IPS-11a (cell line): Measurements from ENCODE around the gene PABPN1L.

Source experiments
- H3K4me3 ChIP-seq: one replicate; pipeline ENCODE4 v1.5.1; 2013; ENCODE audit warnings: low read depth, low read length, control low read depth

PABPN1L gene

GRCh38 chr16:88870608-88871348, 4.3 kb upstream of the PABPN1L start:
- H3K4me3 ChIP-seq, result no peak overlapping the region

DNA sequence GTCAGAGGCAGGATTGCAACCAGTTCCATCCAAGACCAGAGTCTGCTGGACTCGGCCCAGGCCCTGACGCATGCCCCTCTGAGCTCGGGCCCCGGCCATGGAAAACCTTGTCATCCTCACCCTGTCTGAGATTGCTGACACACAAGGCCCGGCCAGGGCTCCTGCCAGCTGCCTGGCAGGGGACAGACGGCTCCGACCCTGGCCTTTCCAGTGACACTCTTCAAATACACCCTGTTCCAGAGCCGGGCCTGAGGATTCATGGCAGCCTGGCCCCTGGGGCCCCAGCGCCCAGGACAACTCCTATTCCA, 3.2 kb upstream of the PABPN1L start:
- no peak overlapping the region for H3K4me3 ChIP-seq

- no peak overlapping the region for H3K4me3 ChIP-seq
These were observed 2.7 kb upstream of the PABPN1L start for GRCh38 chr16:88868974-88869672.

DNA sequence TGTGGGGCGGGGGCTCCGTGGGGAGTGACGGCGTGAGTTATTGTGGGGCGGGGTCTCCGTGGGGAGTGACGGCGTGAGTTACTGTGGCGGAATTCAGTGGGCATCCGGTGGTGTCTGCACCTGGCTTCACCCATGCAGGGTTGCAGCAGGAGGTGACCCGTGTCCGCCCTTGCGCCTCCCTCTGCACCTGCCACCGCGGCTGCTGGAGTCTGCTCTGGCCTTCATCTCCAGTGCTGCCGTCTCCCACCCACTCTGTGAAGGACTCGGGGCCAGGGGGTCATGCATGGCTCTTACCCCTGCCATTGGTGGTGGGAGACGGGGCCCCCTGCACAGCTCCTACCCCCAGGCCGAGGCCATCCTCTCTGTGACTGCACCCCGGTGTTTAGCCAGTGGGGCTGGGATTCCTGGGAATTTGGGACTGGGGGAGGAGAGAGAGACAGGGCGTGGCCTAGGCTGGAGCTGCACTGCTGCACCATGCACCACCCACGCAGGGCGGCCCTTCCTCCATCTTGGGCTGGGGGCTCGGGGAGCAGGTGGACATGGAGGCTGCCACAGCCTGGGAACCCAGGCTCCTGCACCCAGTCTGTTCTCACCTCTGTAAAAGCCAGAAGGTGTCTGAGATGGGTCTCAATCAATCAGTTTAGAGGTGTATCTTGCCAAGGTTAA, 1.3 kb upstream of the PABPN1L start:
- no peak overlapping the region for H3K4me3 ChIP-seq

DNA sequence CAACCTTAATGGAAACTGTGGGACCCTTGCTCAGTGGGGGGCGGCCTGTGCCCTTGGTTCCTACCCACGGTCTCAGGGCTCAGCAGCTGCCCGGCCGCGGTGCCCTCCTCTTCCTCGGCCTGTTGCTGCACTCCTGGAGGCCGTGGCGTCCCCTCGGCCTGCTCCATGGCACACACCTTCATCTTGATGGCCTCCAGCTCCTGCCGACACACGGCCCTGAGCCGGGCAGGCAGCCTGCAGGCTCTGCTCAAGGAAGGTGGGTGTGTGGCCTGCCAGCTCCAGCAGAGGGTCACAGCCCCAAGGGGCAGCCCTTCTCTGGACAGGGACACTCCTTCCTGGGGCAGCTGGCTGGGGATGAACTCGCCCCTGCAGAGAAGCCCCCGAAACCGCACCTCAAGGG, 718 bp downstream of the PABPN1L start:
- H3K4me3 ChIP-seq, result no peak overlapping the region

- no peak overlapping the region for H3K4me3 ChIP-seq
These were observed 1.1 kb downstream of the PABPN1L start for GRCh38 chr16:88865310-88865709.

DNA sequence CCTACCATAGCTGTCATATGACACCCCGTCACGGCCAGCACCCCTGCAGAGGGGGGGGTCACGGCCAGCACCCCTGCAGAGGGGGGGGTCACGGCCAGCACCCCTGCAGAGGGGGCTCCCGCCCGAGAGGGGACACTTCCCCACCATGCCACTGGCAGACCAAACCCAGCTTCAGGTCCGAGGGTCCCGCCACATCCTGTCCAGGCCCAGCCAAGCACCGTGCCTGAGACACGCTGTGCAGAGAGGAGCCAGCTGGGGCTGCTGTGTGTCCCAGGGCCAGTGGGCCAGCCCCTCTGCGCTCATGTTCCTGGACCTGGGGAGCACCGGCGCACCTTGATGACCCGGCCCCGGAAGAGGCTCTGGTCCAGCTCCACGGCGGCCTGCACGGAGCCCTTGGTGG, 1.9 kb downstream of the PABPN1L start:
- H3K4me3 ChIP-seq, result no peak overlapping the region

- no peak overlapping the region for H3K4me3 ChIP-seq
These were observed 2.4 kb downstream of the PABPN1L start for GRCh38 chr16:88864099-88864498.

DNA sequence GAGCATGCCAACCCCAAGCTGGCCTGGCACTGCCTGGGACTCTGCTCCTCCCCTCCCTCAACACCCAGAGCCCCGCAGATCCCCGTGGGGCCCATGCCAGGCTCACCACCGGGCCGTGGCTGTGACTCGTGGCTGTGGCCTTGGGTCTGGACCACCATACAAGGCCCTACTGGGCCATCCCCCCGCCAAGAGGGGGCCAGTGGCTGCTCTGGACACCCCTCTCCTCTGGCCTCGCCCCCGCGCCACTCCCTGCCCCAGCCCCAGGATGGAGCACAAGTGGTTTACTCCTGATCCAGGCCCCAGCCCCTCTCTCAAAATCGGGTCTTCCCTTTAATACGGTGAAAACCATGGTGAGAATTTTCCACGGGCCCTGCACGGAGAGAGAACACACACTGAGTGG, 3.0 kb downstream of the PABPN1L start:
- no peak overlapping the region for H3K4me3 ChIP-seq

DNA sequence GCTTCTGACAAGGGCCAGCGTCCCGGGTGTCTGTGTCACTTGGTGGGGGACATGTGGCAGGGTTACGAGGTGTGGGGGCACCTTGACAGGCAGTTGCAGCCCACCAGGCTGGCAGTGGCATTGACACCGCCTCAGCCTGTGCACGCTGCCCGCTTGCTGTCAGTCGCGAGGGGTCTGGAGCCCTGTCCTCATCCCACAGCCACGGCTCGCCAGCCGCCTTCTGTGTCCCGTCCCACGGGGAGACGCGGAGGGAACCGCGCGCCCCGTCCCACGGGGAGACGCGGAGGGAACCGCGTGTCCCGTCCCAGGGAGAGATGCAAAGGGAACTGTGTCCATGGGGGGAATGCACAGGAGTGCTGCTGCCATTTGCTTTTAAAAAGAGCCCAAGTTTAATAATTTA, 3.5 kb downstream of the PABPN1L start:
- no peak overlapping the region for H3K4me3 ChIP-seq

DNA sequence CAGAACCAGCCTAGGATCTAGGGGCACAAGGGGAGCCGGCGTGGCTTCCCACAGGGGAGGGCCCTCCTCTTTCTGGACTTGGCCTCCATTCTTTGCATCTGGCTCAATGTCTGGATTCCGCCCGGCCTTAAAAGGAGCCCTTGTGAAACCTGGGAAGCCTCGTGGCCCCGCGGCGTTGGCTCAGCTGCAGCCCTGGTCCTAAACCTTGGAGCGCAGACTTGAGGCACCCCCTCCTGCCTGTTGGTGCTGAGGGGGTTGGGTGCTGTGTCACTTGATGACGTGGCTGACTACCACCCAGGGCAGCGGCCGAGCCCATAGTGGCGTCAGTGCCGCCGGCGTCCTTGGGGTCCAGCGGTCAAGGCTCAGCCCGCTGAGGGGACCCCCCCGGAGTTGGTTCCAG, 5.1 kb downstream of the PABPN1L start:
- H3K4me3 ChIP-seq, result no peak overlapping the region

DNA sequence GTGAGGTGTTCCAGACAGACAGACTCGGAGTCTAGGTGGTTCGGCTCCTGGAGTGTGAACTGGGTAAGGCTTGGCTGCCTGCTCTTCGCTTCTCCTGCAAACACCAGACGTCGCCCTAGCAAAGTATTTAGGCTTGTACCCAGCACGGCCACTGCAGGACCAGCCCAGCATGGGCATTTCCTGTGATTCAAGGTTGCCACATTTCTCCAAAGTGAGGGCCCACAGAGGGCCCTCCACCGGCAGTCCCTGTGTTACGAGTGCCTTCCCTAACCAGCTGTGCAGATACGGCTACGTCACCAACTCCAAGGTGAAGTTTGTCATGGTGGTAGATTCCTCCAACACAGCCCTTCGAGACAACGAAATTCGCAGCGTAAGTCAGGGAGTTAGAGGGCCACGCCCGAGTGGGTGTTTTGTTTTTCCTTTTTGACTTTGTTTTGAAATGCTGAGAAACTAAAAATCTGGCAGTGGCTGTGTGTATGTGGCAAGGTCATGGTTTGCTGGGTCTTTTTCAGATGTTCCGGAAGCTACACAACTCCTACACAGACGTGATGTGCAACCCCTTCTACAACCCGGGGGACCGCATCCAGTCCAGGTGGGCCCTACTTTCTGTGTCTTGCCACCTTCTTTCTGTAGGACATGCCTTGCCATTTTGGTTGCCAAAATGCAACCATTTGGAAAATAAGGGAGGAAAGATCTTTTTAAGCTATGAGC, 6.9 kb downstream of the PABPN1L start:
- no peak overlapping the region for H3K4me3 ChIP-seq

DNA sequence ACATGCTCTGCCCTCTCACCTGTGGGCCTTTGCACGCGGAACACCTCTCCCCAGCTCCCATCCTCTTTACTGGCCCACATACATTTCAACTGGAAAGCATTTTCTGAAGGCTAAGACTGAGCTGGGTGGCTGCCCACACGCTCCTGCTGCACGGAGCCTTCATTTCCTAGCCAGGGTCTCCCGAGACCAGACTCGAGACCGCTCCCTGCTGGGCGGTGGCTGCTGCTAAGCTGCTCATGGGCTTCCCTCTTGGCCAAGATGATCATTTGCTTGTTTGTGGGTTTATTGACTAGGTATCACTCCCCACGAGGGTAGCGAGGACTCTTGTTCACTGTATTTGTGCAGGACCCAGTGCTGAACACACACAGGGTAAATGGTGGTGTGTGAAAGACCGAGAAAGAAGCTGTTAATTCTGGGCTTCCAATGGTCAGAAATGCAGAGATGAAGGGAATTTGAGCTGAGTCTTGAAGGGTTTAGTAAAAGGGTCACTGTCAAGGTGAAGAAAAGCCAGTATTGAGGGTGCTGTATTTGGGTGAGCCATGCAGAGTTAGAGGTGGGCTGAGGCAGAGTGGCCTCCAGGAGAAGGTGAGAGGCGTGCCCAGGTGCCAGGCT, 8.6 kb downstream of the PABPN1L start:
- peak overlapping the region; percentile 96 for H3K4me3 ChIP-seq

GRCh38 chr16:88856828-88857727, 9.4 kb downstream of the PABPN1L start, which contains the start of the genes GALNS and TRAPPC2L:
Gene GALNS, minus strand, starts transcription at chr16:88856947. Its CDS starts 70 bp downstream, at chr16:88856877.
Gene TRAPPC2L, plus strand, starts transcription at chr16:88857127. Its CDS starts 24 bp downstream, at chr16:88857151.
- peak within 1 kb of the TSS; percentile 96 for H3K4me3 ChIP-seq

GRCh38 chr16:88856122-88856827, 10.2 kb downstream of the PABPN1L start:
- H3K4me3 ChIP-seq, result peak overlapping the region; percentile 96

DNA sequence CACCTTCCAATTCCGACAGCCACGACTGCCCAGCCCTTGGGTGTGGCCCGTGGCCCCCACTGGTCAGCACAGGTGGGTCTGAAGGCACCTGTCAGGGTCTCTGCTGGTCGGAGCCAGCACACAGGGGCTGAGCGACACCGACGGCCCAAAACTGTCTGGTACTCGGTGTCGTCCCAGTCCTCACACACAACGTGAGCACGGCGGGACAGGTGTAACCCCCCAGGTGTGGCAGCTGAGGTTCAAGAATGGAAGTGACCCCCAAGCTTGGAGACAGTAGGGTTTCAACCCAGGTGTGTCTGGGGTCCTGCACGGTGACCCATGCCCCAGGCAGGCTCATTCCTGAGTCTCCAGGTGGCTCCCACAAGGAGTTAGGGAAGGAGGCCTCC, 10.7 kb downstream of the PABPN1L start:
- peak overlapping the region; percentile 67 for H3K4me3 ChIP-seq

GRCh38 chr16:88855176-88855575, 11.3 kb downstream of the PABPN1L start:
- H3K4me3 ChIP-seq, result no peak overlapping the region

- no peak overlapping the region for H3K4me3 ChIP-seq
These were observed 12.0 kb downstream of the PABPN1L start for GRCh38 chr16:88854306-88855111.
